GM10248 (cell line): ENCODE results near the gene VPS35L.

Experiments used
- CTCF ChIA-PET: fragments of 300-600 bp; sonication (Branson Sonifier 250); formaldehyde crosslinking; extraction: SDS; loops from one replicate; lab custom pipeline; 2021; ENCODE audit warnings: antibody characterized with exemption; lab: Yijun Ruan, JAX
- POLR2A ChIA-PET: fragments of 350-650 bp; sonication (Branson Sonifier 250); formaldehyde crosslinking; extraction: SDS; loops from one replicate; lab custom pipeline; 2020; ENCODE audit warnings: antibody characterized with exemption; lab: Yijun Ruan, JAX
- DNase-seq: peaks from one replicate; pipeline ENCODE4 v3.0.0; 2012; ENCODE audit errors: extremely low spot score
- CTCF ChIP-seq: IDR thresholded peaks from 2 replicates; pipeline ENCODE4 v1.5.1; 2012; ENCODE audit warnings: mild to moderate bottlenecking, low read depth; ENCODE audit errors: extremely low read depth, missing control alignments, control extremely low read depth

VPS35L gene

GRCh38 chr16:19588661-19589060 is 33.2 kb downstream of the VPS35L start:
- no peak for DNase-seq
- POLR2A ChIA-PET = no interaction called here
- CTCF ChIA-PET = interaction anchor here (1.0 to 5.3 kb wide), 2 partner anchors 12 to 20 kb away, joined by 3 to 28 read pairs; no protein-coding TSS in a partner anchor
- TF ChIP-seq CTCF = no peak

GRCh38 chr16:19589106-19589505 is 33.6 kb downstream of the VPS35L start:
- TF ChIP-seq CTCF = no peak
- CTCF ChIA-PET = interaction anchor here (1.0 to 5.3 kb wide), 3 partner anchors 11 to 25 kb away, joined by 3 to 28 read pairs (median 4); no protein-coding TSS in a partner anchor
- POLR2A ChIA-PET = no interaction called here
- DNase-seq = no peak

- no peak for TF ChIP-seq CTCF
- POLR2A ChIA-PET = no interaction called here
- no peak for DNase-seq
- CTCF ChIA-PET = interaction anchor here (1.0 to 5.3 kb wide), 3 partner anchors 11 to 26 kb away, joined by 3 to 28 read pairs (median 4); no protein-coding TSS in a partner anchor
Observed at GRCh38 chr16:19589771-19590302, 34.3 kb downstream of the VPS35L start.

- POLR2A ChIA-PET = no interaction called here
- CTCF ChIA-PET = interaction anchor here (1.4 to 2.6 kb wide), 4 partner anchors 9 to 291 kb away, joined by 3 to 7 read pairs (median 6); no protein-coding TSS in a partner anchor
- DNase-seq = no peak
- no peak for TF ChIP-seq CTCF
Observed at GRCh38 chr16:19595043-19595767, 39.7 kb downstream of the VPS35L start.

GRCh38 chr16:19598805-19599510 is 43.5 kb downstream of the VPS35L start:
- TF ChIP-seq CTCF = no peak
- CTCF ChIA-PET = interaction anchor here (1.0 to 7.1 kb wide), 8 partner anchors 8 to 787 kb away, joined by 3 to 65 read pairs (median 4); partner anchors contain the start of gene VPS35L
- POLR2A ChIA-PET = no interaction called here
- DNase-seq = no peak
